ENCODE measurements around the gene EEF2.
A peak's percentile ranks its signal among the peaks of the same experiment; 100 is the strongest.

Gene EEF2

GRCh38 chr19:3936506-3937442 lies 48.5 kb downstream of the EEF2 start:
- Histone ChIP-seq H3K36me3 (ENCODE audit: control insufficient read depth in 4 of 4, insufficient read depth in 4 of 4, low read length in 3 of 4) (no peaks in the 10 kb centered on the region), H3K27me3 (replicated peaks in 2 of 5; ENCODE audit: control insufficient read depth in 4 of 5, insufficient read depth in 5 of 5, low read length in 4 of 5) (peaks cover 0 to 34% (median 5%) of the 10 kb centered on the region in 5 experiments), H3K9me3 (ENCODE audit: control extremely low read depth in 1 of 5, control insufficient read depth in 4 of 5, insufficient read depth in 2 of 5, low read depth in 1 of 5, low read length in 4 of 5) (peaks cover 0 to 5% (median 0%) of the 10 kb centered on the region in 5 experiments), H3K27ac (ENCODE audit: insufficient read depth in 1 of 2, low read depth in 1 of 2, low read length in 2 of 2, poor library complexity in 1 of 2, severe bottlenecking in 2 of 2) (no peak overlapping the region), H3K4me3 (ENCODE audit: control insufficient read depth in 1 of 7, extremely low read depth in 1 of 7, insufficient read depth in 4 of 7, low read depth in 2 of 7, low read length in 6 of 7) (no peak overlapping the region), H3K4me1 (ENCODE audit: control extremely low read depth in 1 of 4, control insufficient read depth in 4 of 4, insufficient read depth in 4 of 4, low read length in 3 of 4) (peaks cover 0 to 7% (median 2%) of the 10 kb centered on the region in 4 experiments)
- DNase-seq: no peak
- WGBS (ENCODE audit: insufficient coverage): 93% methylated on average over 13 of the region's 29 CpGs
- POLR2A ChIA-PET: no interaction called here
- CTCF ChIA-PET: interaction anchor here (1.0 kb wide), 1 partner anchor 84 kb away, joined by 3 read pairs; no protein-coding TSS in a partner anchor

DNA sequence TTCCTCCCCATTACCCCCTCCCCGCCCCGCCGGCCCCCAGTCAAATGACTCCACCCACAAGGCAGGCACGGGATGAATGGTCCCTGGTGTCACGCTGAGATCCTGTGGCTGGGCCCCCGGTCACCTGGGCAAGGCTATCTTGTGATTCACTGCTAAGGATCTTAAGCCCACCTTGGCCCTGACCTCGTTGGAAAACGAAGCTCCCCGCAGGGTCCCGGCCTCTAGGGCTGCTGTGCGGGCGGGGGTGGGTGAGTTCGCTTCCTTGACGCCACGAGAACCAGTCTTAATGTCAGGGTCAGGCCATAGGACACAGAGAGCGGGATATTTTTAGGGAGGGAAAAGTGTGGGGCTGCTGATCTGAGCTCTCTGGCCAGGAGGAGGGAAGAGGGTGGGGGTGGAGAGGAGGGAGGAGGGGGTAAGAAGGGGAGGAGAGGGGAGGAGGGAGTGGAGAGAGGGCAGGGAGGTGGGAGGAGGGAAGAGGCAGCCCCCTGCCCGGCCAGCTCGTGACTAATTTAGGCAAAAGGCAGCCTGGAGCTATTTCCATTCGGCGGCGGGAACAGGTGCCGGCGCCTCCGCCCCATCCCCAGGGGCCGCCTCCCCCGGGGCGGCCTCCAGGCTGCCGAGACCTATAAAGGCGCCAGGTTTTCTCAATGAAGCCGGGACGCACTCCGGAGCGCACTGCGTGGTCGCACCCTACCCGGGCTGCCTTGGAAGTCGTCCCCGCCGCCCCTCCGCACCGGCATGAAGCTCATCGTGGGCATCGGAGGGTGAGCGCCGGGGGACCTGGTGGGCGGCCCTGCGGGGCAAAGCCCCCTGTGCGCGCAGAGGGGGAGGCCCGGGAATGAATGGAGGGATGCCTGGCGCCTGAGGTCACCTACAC lies 52.1 kb downstream of the EEF2 start, which contains the start of gene NMRK2:
Gene NMRK2, plus strand, starts transcription at position 139 of the 880 bp plus-strand sequence. Its CDS starts 603 bp downstream, at position 742.
- H3K27ac ChIP-seq (ENCODE audit: insufficient read depth in 1 of 2, low read depth in 1 of 2, low read length in 2 of 2, poor library complexity in 1 of 2, severe bottlenecking in 2 of 2): no peak within 1 kb of the TSS
- peak within 1 kb of the TSS in 1 of 7 experiments; percentile 7 for H3K4me3 ChIP-seq (ENCODE audit: control insufficient read depth in 1 of 7, extremely low read depth in 1 of 7, insufficient read depth in 4 of 7, low read depth in 2 of 7, low read length in 6 of 7)
- peaks cover 0 to 7% (median 2%) of the 10 kb centered on the region in 4 experiments for H3K4me1 ChIP-seq (ENCODE audit: control extremely low read depth in 1 of 4, control insufficient read depth in 4 of 4, insufficient read depth in 4 of 4, low read length in 3 of 4)
- H3K36me3 ChIP-seq (ENCODE audit: control insufficient read depth in 4 of 4, insufficient read depth in 4 of 4, low read length in 3 of 4): no peaks in the 10 kb centered on the region
- peak in 2 of 3 donors; percentile 27 to 48 for DNase-seq
- ChIA-PET CTCF (no interaction called here), POLR2A (no interaction called here)
- peaks cover 0 to 44% (median 5%) of the 10 kb centered on the region in 5 experiments for H3K27me3 ChIP-seq (replicated peaks in 2 of 5; ENCODE audit: control insufficient read depth in 4 of 5, insufficient read depth in 5 of 5, low read length in 4 of 5)
- WGBS (ENCODE audit: insufficient coverage): 3% methylated on average over 44 of the region's 51 CpGs
- peaks cover 0 to 5% (median 0%) of the 10 kb centered on the region in 5 experiments for H3K9me3 ChIP-seq (ENCODE audit: control extremely low read depth in 1 of 5, control insufficient read depth in 4 of 5, insufficient read depth in 2 of 5, low read depth in 1 of 5, low read length in 4 of 5)

- Histone ChIP-seq H3K4me3 (ENCODE audit: control insufficient read depth in 1 of 7, extremely low read depth in 1 of 7, insufficient read depth in 4 of 7, low read depth in 2 of 7, low read length in 6 of 7) (no peak overlapping the region), H3K9me3 (ENCODE audit: control extremely low read depth in 1 of 5, control insufficient read depth in 4 of 5, insufficient read depth in 2 of 5, low read depth in 1 of 5, low read length in 4 of 5) (no peaks in the 10 kb centered on the region), H3K27ac (ENCODE audit: insufficient read depth in 1 of 2, low read depth in 1 of 2, low read length in 2 of 2, poor library complexity in 1 of 2, severe bottlenecking in 2 of 2) (no peak overlapping the region), H3K36me3 (ENCODE audit: control insufficient read depth in 4 of 4, insufficient read depth in 4 of 4, low read length in 3 of 4) (no peaks in the 10 kb centered on the region), H3K4me1 (ENCODE audit: control extremely low read depth in 1 of 4, control insufficient read depth in 4 of 4, insufficient read depth in 4 of 4, low read length in 3 of 4) (peaks cover 0 to 7% (median 2%) of the 10 kb centered on the region in 4 experiments), H3K27me3 (replicated peaks in 2 of 5; ENCODE audit: control insufficient read depth in 4 of 5, insufficient read depth in 5 of 5, low read length in 4 of 5) (peaks cover 0 to 44% (median 5%) of the 10 kb centered on the region in 5 experiments)
- CTCF ChIA-PET: no interaction called here
- DNase-seq: no peak
- POLR2A ChIA-PET: no interaction called here
- 85% methylated on average over 7 of the region's 8 CpGs for WGBS (ENCODE audit: insufficient coverage)
Measured at GRCh38 chr19:3931041-3931440, 54.2 kb downstream of the EEF2 start.
